Fibroblast of villous mesenchyme (primary cell): Measurements from ENCODE around the gene SFI1. TPM values are rescaled to one million over a fixed set of nuclear protein-coding genes. Genes with fewer than 3 reads are reported as not detected.

Experiments
- DNase-seq: peaks from one replicate; pipeline ENCODE4 v3.0.0-alpha.2; 2010; ENCODE audit warnings: low read depth
- H3K4me3 ChIP-seq: 2 replicates; pipeline ENCODE4 v1.5.1; 2011; ENCODE audit warnings: low read depth, mild to moderate bottlenecking, low read length
- CTCF ChIP-seq: IDR thresholded peaks from 2 replicates; pipeline ENCODE4 v1.5.1; 2012; ENCODE audit warnings: low read depth, mild to moderate bottlenecking, low read length; ENCODE audit not compliant: insufficient read depth
- total RNA-seq: library from RNA; depleted of rRNA; stranded (reverse); fragments of >200 nt; gene quantifications from 2 replicates; pipeline ENCODE4 v1.2.3, GENCODE V29; 2012

The SFI1 gene
- total RNA-seq, 1 donor: 15.5 TPM

- no peak for TF ChIP-seq CTCF
- no peak overlapping the region for H3K4me3 ChIP-seq
- no peak for DNase-seq
Measured at GRCh38 chr22:31604137-31604705, 107.9 kb downstream of the SFI1 start.

DNA sequence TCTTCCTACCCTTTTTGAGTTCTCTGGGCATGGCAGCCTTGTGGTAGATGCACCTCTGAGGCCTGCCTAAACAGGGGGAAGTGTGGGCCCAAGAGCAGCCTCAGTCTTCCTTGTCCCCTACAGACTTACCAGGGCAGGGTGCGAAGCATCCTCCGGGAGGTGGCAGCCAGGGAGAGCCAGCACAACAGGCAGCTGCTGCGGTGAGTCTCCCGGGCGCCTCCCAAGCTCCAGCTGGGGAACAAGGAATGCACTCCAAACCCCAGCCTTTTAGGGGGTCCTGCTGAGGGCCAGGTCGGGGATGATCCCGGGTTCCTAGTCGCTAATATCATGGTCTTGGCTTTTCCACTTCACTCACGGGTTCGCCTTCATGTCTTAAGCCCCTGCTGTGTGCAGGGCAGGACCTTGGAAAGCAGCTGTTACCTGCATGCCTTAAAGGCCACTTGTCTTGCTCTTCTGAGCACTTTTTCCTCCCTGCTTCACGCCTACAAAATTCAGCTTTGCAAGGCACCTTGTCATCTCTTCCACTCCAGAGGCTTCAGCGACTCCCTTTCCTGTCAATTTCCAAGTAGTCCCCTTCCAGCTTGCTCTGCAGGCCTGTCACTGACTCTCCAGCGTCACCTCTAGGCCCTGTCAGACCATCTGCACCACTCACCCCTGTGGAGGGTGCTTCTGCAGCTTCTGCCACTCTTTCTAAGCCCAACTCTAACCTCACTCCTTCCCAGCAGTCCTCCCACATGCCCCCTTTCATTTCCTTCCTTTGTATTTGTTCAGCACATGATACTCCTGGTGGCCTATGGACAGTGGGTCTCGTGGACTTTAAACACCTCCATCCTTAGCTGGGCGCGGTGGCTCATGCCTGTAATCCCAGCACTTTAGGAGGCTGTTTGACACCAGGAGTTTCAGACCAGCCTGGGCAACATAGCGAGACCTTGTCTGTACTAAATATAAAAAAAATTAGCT is 108.7 kb downstream of the SFI1 start:
- TF ChIP-seq CTCF: no peak
- DNase-seq: no peak
- H3K4me3 ChIP-seq: no peak overlapping the region

GRCh38 chr22:31605851-31606585 is 109.7 kb downstream of the SFI1 start:
- TF ChIP-seq CTCF: no peak
- H3K4me3 ChIP-seq: no peak overlapping the region
- DNase-seq: no peak

DNA sequence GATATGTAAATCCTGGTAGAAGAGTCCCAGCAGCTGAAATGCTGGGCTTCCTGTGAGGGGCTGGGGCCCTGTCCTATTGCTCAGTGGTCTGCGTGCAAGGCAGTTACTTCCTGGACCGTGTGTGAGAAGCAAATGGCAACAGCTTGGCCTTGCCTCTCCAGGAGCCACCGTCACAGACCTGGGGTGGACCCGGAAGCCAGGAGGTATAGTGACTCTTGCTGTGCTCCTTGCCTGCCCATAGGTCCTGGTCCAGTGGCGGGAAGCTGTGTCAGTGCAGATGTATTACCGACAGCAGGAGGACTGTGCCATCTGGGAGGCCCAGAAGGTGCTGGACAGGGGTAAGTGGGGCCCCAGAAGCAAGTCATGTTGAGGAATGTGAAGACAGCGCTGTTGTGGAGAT is 111.4 kb downstream of the SFI1 start:
- no peak for DNase-seq
- no peak for TF ChIP-seq CTCF
- H3K4me3 ChIP-seq: no peak overlapping the region

- DNase-seq: no peak
- no peak for TF ChIP-seq CTCF
- no peak overlapping the region for H3K4me3 ChIP-seq
Measured at GRCh38 chr22:31609716-31610115, 113.4 kb downstream of the SFI1 start.

DNA sequence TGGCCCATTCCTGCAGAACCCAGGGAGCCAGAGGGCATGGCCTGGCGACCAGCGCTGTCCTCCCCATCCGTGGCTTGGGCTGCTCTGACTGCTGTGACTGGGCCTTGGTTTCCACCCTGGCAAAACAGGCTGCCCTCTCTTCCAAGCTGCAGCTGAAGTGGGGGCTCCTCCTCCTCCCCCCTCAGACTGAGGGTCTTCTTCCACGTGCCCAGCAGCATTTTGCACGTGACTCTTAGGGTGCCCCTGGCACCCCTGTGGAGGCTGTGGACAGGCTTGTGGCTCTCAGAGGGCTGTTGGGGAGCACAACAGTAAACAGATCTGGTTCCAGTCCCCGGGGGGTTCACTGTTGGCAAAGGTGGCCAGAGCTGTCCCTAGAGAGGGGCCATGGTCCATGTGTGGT is 114.3 kb downstream of the SFI1 start:
- H3K4me3 ChIP-seq: no peak overlapping the region
- DNase-seq: no peak
- no peak for TF ChIP-seq CTCF
